Glomerular visceral epithelial cell (primary cell): Measurements from ENCODE around the gene CASTOR1.

ENCODE experiments used
- DNase-seq: peaks from one replicate; pipeline ENCODE4 v3.0.0-alpha.2; 2016; ENCODE audit errors: extremely low spot score

The CASTOR1 gene

GRCh38 chr22:30318799-30319419 lies 29.6 kb upstream of the CASTOR1 start:
- DNase-seq = no peak

- DNase-seq = no peak
Observed at GRCh38 chr22:30317778-30318177, 28.5 kb upstream of the CASTOR1 start.

- DNase-seq = no peak
Observed at GRCh38 chr22:30315962-30316576, 26.8 kb upstream of the CASTOR1 start.

GRCh38 chr22:30314915-30315314 lies 25.6 kb upstream of the CASTOR1 start:
- peak; percentile 81 for DNase-seq

- peak; percentile 19 for DNase-seq
Observed at GRCh38 chr22:30313527-30314363, 24.4 kb upstream of the CASTOR1 start.

GRCh38 chr22:30312053-30312452 lies 22.7 kb upstream of the CASTOR1 start:
- peak; percentile 85 for DNase-seq

GRCh38 chr22:30310881-30311771 lies 21.8 kb upstream of the CASTOR1 start:
- peak; percentile 89 for DNase-seq

GRCh38 chr22:30309951-30310741 lies 20.8 kb upstream of the CASTOR1 start:
- DNase-seq = peak; percentile 64

GRCh38 chr22:30308518-30309230 lies 19.4 kb upstream of the CASTOR1 start:
- DNase-seq = no peak

GRCh38 chr22:30308093-30308492 lies 18.8 kb upstream of the CASTOR1 start:
- no peak for DNase-seq

GRCh38 chr22:30307041-30307574 lies 17.8 kb upstream of the CASTOR1 start:
- DNase-seq = no peak

GRCh38 chr22:30306627-30307011 lies 17.3 kb upstream of the CASTOR1 start:
- no peak for DNase-seq

- DNase-seq = no peak
Observed at GRCh38 chr22:30305906-30306626, 16.8 kb upstream of the CASTOR1 start.

- DNase-seq = no peak
Observed at GRCh38 chr22:30305519-30305905, 16.2 kb upstream of the CASTOR1 start.

GRCh38 chr22:30304495-30305244 lies 15.4 kb upstream of the CASTOR1 start:
- DNase-seq = no peak

GRCh38 chr22:30302810-30303138 lies 13.5 kb upstream of the CASTOR1 start:
- DNase-seq = no peak

GRCh38 chr22:30301995-30302809 lies 12.9 kb upstream of the CASTOR1 start:
- DNase-seq = peak; percentile 39

- DNase-seq = no peak
Observed at GRCh38 chr22:30299322-30299721, 10.0 kb upstream of the CASTOR1 start.
